Body of pancreas (tissue), 4 donors: ENCODE results near the gene RBM12.

Source experiments
- POLR2A ChIP-seq, 3 donors: fragments of 450-650 bp; IDR thresholded peaks; one replicate each; pipeline ENCODE4 v1.6.1; 2016; ENCODE audit warnings: antibody characterized with exemption in 3 of 3, mild to moderate bottlenecking in 2 of 3
- TF ChIP-seq, protein P1 (sequence below), 7 experiments: fragments of 450-650 bp in 4 of 7; fragments of 200-600 bp in 3 of 7; sonication (generic) in 3 of 7; IDR thresholded peaks; one replicate each; pipeline ENCODE4 v1.5.1; 2016 to 2019; ENCODE audit warnings: antibody characterized with exemption in 7 of 7

DNA sequence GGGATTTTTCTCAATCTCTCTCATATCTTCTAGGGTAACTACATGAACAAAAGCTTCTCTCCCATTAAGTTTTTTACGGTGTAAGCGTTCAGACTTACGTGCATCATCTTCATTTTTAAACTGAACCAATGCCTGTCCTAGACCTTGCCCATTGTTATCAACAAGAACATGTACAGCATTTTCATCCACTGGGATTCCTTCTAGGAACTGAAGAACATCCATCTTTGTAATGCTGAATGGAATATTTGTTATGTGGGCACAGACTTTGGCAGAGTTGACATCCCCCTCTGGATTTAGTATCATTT lies 11.3 kb downstream of the RBM12 start:
- TF ChIP-seq, protein P1, sequence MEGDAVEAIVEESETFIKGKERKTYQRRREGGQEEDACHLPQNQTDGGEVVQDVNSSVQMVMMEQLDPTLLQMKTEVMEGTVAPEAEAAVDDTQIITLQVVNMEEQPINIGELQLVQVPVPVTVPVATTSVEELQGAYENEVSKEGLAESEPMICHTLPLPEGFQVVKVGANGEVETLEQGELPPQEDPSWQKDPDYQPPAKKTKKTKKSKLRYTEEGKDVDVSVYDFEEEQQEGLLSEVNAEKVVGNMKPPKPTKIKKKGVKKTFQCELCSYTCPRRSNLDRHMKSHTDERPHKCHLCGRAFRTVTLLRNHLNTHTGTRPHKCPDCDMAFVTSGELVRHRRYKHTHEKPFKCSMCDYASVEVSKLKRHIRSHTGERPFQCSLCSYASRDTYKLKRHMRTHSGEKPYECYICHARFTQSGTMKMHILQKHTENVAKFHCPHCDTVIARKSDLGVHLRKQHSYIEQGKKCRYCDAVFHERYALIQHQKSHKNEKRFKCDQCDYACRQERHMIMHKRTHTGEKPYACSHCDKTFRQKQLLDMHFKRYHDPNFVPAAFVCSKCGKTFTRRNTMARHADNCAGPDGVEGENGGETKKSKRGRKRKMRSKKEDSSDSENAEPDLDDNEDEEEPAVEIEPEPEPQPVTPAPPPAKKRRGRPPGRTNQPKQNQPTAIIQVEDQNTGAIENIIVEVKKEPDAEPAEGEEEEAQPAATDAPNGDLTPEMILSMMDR (IDR thresholded peaks at IDR 0.05), result no peak
- TF ChIP-seq POLR2A (IDR thresholded peaks at IDR 0.05), result no peak
